ENCODE results near the gene POU2AF2. TPM values are rescaled to one million over a fixed set of nuclear protein-coding genes. Genes with fewer than 3 reads are reported as not detected.

Gene POU2AF2
- not detected in 2 replicates for total RNA-seq

DNA sequence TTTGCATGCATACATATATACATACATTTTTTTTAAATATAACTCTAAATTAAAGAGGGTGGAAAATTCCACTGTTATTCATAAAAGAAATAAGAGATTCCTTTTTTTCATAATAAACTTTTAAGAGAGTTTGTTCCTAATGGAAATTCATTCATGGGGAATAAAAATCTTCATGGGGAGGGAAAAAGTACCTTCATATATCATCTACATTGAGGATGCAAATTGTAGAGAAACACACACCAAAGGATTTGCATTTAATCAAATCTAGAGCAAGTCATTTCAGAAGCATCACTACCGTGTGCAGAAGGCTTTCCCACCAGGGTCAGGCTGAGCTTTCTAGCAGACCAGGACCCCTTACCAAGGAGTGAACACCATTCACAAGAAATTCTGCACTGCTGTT is at the start of gene POU2AF2:
POU2AF2 (plus strand) TSS at position 301 of the 400 bp plus-strand sequence. CDS start 129 bp downstream, outside the sequence.

GRCh38 chr11:111298413-111299100 is 53.0 kb downstream of the POU2AF2 start, which contains the start of gene POU2AF3:
Gene POU2AF3, plus strand, starts transcription at chr11:111298546. Its CDS starts 36 bp downstream, at chr11:111298582.

Other genes starting within 250 kb of the POU2AF2 start
- not detected in 2 replicates for gene POU2AF3, start 52.8 kb downstream of the POU2AF2 start, total RNA-seq
- gene POU2AF1, start 133.6 kb downstream of the POU2AF2 start, total RNA-seq: not detected in 2 replicates

All from hair follicular keratinocyte (primary cell).